ENCODE data around the gene ARFGEF2.

- TF ChIP-seq CTCF (IDR thresholded peaks at IDR 0.05; ENCODE audit: poor library complexity) = no peak
- no peak for TF ChIP-seq EZH2phosphoT487 (IDR thresholded peaks at IDR 0.05; ENCODE audit: low read depth, severe bottlenecking, unreplicated experiment)
These were observed 41.8 kb upstream of the ARFGEF2 start for GRCh38 chr20:48879612-48880245.
